ENCODE measurements around the gene EYA2.

GRCh38 chr20:46960536-46960935 is 65.9 kb downstream of the EYA2 start:
- no peak for TF ChIP-seq EZH2phosphoT487 (IDR thresholded peaks at IDR 0.05)
- no peak for TF ChIP-seq CTCF (IDR thresholded peaks at IDR 0.05)
- TF ChIP-seq EZH2 (IDR thresholded peaks at IDR 0.05), result no peak
